ENCODE results near the gene PLXNA3.
A peak's percentile ranks its signal among the peaks of the same experiment; 100 is the strongest.

PLXNA3 gene

GRCh38 chrX:154459832-154460231, 1.8 kb downstream of the PLXNA3 start:
- no peak for DNase-seq

- no peak for DNase-seq
Measured at GRCh38 chrX:154460326-154460725, 2.2 kb downstream of the PLXNA3 start.

GRCh38 chrX:154462396-154462795, 4.3 kb downstream of the PLXNA3 start:
- no peak for DNase-seq

DNA sequence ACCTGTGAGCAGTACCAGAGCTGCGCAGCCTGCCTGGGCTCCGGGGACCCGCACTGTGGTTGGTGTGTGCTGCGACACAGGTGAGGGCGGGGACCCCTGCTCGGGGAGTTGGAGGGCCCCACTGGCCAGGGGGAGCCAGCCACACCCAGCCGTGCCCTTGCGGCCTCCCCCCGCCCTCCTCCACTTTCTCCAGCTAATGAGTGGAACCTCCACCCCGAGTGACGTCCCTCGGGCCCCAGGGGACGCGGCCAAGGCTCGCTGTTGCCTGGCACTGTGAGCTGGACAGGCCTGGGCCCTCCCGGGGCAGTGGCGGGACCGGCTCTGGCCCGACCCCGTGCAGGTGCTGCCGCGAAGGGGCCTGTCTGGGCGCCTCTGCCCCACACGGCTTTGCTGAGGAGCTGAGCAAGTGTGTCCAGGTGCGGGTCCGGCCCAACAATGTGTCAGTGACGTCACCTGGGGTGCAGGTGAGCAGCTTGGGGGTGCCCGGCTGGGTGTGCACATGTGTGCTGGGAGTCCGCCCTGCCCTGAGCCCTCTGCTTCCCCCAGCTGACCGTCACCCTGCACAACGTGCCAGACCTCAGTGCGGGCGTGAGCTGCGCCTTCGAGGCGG, 5.6 kb downstream of the PLXNA3 start:
- no peak for DNase-seq

GRCh38 chrX:154464806-154465365, 6.8 kb downstream of the PLXNA3 start:
- DNase-seq = no peak

- no peak for DNase-seq
Measured at GRCh38 chrX:154465601-154466000, 7.5 kb downstream of the PLXNA3 start.

- DNase-seq = no peak
Measured at GRCh38 chrX:154466036-154466435, 8.0 kb downstream of the PLXNA3 start.

DNA sequence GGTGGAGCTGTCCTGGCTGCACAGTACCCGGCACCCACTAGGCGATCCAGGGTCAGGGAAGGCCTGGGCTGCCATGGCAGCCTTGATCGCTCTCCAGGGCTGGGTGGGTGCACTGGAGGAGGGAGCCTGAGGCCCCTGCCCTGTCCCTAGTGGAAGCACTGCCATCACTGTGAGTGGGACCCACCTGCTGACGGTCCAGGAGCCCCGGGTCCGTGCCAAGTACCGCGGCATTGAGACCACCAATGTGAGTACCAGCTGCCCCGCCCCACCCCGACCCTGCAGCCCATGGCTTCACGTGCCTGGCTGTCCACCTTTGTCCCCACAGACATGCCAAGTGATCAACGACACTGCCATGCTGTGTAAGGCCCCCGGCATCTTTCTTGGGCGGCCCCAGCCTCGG, 8.8 kb downstream of the PLXNA3 start:
- DNase-seq = no peak

DNA sequence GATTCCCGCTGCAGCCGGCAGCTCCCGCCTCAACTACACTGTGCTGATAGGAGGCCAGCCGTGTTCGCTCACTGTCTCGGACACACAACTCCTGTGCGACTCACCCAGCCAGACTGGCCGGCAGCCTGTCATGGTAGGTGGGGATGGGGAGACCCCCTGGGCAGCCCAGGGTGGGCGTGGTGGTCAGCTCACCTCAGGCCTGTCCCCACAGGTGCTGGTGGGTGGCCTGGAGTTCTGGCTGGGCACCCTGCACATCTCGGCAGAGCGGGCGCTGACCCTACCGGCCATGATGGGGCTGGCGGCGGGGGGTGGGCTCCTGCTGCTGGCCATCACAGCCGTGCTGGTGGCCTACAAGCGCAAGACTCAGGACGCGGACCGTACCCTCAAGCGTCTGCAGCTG, 9.5 kb downstream of the PLXNA3 start:
- no peak for DNase-seq

- no peak for DNase-seq
Measured at GRCh38 chrX:154468217-154468616, 10.1 kb downstream of the PLXNA3 start.

DNA sequence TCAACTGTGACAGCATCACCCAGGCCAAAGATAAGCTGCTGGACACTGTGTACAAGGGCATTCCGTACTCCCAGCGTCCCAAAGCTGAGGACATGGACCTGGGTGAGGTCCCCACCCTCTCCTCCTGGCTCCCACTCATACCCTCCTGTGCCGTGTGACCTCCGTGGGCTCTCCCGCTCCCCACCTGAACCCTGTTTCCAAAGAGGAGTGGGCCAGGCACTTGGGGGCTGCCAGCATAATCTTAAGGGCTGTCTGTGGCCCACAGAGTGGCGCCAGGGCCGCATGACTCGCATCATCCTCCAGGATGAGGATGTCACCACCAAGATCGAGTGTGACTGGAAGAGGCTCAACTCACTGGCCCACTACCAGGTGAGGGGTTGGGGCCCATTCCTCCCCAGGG, 11.0 kb downstream of the PLXNA3 start:
- no peak for DNase-seq

DNA sequence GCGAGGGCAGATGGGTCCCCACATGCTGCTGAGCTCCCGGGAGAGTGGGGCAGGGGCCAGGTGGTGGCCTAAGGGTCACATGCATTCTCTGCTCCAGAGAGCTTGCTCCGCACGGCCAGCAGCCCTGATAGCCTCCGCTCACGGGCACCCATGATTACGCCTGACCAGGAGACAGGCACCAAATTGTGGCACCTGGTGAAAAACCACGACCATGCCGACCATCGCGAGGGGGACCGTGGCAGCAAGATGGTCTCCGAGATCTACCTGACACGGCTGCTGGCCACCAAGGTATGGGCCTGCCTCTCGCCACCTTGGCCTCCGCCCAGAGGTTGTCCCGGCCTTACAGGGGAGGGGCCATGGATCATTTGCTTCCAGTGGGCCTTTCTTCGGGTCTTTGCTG, 11.8 kb downstream of the PLXNA3 start:
- DNase-seq = no peak

- no peak for DNase-seq
Measured at GRCh38 chrX:154470434-154470833, 12.4 kb downstream of the PLXNA3 start.

DNA sequence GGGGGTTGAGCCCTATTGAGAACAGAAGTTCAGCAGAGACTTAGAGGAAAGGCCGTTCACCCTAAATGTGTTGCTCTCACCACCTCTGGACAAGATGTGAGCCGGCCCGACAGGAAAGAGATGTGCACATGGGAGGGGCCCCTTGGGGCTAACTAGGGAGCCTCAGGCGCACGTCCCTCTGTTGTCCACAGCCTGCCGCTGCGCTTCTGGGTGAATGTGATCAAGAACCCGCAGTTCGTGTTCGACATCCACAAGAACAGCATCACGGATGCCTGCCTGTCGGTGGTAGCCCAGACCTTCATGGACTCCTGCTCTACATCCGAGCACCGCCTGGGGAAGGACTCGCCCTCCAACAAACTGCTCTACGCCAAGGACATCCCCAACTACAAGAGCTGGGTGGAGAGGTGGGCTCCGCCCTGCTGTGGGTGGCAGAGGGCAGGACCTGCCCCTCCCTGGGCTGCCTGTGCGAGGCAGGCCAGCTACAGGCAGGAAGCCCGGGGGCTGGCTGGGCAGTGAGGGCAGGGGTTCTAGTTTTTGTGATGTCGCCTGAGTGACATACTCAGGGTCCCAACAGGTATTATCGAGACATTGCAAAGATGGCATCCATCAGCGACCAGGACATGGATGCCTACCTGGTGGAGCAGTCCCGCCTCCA, 13.0 kb downstream of the PLXNA3 start:
- no peak for DNase-seq

DNA sequence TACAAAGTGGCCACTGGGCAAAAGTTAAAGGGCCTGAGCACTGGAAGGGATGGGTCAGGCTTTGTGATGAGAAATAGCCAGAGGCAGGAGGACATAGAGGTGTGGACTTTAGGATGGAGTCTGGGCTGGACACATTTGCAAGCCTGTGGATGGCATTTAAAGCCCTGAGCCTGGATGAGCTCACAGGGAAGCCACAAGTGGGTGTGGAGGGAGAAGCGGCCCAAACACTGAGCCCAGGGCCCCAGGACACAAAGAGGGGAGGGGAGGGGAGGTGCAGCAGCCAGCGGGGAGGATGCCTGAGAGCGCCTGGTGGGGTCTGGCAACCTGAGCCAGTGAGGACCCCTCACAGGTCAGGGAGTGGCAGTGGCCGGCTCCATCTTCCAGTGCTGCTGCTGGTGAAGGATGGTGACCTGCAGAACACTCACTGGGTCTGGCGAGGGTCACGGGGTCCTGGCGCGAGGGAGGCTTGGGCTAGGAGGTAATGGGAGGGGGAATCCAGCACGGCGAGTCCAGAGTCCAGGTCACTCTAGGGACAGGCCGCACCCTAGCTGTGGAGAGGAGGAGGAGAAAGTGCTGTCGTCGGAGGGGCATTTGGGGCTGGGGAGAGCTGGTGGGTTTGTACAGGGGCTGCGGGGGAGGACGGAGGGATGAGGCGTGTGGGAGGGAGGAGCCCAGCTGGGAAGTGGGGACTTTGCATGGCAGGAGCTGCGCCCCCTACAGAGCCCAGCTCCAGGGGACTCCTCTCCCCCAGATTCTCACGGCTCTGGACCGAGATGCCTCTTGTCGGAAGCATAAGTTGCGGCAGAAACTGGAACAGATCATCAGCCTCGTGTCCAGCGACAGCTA, 14.0 kb downstream of the PLXNA3 start:
- no peak for DNase-seq

DNA sequence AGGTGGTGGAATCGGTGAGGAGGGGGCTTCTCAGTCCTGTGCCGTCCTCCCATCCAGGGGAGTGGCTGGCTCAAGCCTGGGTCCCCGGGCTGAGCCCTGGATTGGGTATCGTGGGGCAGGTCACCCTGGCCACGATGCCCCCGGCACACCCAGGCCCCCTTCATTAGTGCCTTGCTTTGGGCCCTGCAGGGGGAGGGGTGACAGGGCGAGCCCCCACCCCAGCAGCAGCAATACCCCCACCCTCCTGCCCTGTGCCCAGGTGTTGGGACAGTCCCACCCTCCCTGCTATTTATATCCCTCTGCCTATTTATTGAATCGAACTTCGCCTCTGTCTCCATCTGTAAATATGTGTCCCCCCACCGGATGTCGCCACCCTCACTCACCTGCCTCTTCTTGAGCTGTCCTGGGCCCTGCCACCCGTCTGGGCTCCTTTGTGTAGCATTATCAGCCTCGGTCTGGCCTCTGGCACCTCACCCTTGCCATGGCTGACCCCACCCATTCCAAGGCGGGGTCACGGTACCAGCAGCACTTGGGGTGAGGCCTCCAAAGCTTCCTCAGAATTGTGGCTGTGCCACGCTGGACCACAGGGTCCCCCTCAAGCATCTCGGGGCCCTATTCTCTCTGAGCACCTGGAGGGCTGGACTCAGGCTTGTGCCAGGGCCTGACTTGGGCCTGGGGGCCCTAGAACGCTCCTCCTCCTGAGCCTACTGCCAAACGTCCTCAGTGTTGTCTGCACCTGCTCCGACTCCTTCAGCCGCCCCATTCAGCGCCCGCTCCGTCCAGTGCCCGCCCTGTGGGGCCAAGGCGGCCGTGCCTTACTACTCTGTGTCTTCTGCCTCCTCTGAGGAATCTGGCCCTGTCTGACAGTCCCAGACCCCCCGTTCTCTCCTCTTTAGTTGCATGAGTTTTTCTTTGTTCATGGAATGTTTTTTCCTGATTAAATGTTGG, 14.9 kb downstream of the PLXNA3 start:
- DNase-seq = no peak

DNA sequence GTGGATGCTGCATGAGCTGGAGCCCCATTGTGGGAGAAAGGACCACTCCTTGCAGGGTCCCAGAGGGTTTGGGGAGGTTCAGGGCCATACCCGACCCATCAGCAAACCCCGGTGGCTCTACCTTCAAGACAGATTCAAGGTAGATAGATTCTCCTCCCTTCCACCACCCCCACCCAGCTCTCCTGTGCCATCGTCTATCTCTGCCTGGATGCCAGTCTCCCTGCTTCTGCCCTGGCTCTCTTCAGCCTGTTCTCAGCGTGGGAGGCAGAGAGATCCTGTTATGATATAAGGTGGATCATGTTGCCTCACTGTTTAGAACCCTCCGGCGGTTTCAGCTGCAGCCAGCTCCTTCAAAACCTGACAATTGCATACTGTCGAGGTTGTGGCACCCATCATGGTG, 15.6 kb downstream of the PLXNA3 start:
- no peak for DNase-seq

- DNase-seq = no peak
Measured at GRCh38 chrX:154476821-154477220, 18.7 kb downstream of the PLXNA3 start.

- no peak for DNase-seq
Measured at GRCh38 chrX:154477891-154478477, 19.9 kb downstream of the PLXNA3 start.

DNA sequence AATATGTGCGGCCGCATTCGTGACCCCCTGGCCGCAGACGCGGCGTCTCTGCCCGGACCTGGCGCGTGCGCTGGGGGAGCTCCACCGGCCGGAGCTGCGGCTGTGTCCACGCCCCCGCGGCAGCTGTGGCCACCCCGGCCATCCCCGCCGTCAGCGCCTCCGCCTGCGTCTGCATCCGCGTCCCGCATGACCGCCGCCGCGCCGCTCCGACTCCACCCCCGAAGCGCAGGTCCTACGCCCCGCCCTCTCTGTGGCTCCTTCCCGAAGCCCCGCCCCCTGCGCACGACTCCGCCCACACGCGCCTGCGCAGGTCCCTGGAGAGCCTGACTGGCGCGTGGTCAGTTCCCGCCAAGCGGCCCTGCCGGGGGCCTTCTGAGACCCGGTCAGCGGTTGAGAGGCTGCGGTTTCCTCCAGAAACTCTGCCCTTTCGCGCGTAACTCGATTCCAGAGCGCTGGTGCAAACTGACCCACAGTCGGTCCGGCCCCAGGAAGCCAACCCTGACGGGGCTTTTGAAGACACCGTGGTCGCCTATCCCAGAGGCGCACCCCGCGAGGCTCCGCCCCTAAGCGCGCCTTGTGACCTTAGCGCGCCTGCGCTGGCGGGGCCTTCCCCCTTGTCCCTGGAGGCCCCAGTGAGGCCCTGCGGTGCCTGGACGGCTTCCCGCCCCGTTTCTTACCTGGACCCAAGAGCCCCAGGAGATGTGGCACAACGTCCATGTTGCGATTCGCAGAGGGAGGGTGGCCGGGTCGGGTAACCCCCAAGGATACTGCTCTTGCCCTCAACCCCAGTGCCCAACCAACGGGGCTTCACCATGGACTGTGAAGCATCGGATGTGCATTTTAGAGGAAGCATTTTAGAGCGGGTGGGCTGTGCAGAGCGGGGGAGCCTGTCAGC, 20.9 kb downstream of the PLXNA3 start, which contains the start of gene LAGE3:
LAGE3 (minus strand) TSS at position 554 of the 895 bp plus-strand sequence; CDS start at position 188, 366 bp downstream.
- DNase-seq = peak; percentile 86 to 91

DNA sequence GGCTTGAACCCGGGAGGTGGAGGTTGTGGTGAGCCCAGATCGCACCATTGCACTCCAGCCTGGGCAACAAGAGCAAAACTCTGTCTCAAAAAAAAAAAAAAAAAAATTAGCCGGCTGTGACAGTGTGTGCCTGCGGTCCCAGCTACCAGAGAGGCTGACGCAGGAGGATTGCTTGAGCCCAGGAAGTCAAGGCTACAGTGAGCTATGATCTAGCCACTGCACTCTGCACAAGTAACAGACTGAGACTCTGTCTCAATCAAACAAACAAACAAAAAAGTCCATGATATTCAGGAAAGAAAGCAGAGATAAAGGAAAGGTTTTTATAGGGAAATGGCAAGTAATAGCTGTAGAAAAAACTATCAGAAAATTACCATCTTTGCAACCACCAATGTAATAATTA, 23.1 kb downstream of the PLXNA3 start:
- DNase-seq = no peak

Data from inflammatory macrophage treated with lipopolysaccharide for 1 hour (primary cell).